Stimulated activated CD8-positive, alpha-beta memory T cell treated with anti-CD3 and anti-CD28 coated beads, Interleukin-12 subunit alpha, Interleukin-12 subunit beta, amount 100 ng/mL, for 24 hours (primary cell): ENCODE data around the gene RPUSD1.

Experiments used
- DNase-seq: peaks from one replicate; pipeline ENCODE4 v3.0.0-alpha.2; 2020; ENCODE audit errors: extremely low read depth

Gene RPUSD1

DNA sequence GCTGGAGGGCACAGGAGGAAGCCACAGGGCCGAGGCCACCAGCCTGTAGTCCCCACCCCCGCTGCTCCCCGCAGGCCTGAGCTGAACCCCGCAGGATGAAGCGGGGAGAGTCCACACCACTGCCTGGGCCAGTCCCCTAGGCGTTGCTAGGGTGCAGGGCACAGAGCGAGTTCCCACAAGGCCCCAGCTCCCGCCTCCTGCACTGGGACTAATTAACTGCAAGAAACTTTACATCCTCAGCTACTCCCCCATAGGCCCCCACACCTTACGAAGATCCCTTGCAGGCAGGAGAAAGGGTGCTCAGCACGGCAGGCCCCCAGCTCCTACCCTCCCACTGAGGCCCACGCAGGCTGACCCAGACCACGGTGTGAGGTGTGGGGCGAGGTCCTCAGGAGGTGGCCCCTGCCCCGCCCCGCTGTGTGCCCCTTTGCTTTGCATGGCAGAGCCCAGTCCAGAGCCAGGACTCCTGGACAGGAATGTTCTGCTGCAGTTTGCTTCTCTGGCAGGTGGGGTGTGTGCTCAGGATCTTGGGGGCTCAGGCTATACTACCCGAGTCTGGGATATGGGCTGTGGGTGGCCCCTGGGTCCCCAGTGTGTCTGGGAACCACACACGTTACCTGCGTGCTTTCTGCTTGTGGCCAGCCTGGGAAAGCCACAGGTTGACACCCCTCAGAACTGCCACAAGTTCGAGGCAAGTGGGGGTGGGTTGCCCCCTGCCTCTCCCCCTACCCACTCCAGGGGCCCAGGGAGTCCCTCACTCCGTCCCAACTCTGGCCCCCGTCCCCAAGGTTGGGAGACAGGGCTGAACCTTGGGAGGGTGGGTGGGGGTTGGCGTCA lies 11.1 kb upstream of the RPUSD1 start:
- DNase-seq: no peak

DNA sequence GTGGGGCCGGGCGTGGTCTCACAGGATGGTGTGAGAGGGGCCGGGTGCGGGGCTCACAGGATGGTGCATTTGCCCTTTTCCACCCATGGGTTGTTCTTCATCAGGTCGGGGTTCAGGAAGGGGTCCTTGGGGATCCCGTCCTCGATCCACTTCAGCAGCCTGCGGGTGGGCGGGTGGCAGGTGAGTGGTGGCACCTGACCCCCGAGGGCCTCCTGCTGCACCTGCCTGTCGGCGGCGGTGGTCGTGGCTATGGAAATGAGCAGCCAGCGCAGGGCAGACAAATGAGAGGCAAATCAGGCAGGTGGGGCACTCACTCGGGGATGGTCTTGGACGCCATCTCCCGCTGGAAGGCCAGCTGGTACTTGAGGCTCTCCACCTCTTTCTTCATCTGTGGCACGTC lies 10.5 kb upstream of the RPUSD1 start:
- no peak for DNase-seq

GRCh38 chr16:797686-798085 lies 9.5 kb upstream of the RPUSD1 start:
- no peak for DNase-seq

GRCh38 chr16:797120-797420 lies 8.9 kb upstream of the RPUSD1 start:
- DNase-seq: no peak

DNA sequence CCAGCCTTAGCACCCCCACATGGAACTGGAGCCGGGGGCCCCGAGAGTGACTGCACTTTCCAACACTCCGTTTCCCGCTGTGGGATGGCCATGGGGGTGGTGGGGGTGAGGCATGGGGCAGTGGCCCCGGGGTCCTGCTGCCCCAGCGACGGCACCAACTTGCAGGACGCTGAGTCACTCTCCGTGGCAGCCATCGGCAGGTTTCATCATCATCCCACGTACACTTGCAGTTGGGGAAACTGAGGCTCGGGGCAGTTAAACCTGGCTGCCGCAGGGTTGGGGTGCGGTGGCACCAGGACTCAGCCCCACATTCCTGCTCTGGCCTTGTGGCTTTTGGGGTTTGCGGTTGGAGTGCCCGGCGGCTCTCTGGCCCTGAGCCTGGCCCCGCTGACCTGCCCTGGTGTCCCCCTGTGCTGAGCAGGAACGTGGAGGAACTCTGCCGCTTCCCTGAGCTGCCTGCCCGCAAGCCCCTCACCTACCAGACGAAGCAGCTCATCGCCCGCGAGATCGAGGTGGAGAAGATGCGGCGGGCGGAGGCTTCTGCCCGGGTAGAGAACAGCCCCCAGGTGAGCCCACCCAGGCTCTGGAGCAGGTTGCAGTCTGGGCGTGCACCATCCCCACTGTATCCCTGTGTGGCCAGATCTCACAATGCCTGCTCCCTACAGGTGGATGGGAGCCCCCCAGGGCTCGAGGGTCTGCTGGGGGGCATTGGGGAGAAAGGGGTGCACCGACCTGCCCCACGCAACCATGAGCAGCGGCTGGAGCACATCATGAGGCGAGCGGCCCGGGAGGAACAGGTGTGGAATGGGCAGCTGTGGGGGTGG lies 8.3 kb upstream of the RPUSD1 start:
- DNase-seq: no peak

DNA sequence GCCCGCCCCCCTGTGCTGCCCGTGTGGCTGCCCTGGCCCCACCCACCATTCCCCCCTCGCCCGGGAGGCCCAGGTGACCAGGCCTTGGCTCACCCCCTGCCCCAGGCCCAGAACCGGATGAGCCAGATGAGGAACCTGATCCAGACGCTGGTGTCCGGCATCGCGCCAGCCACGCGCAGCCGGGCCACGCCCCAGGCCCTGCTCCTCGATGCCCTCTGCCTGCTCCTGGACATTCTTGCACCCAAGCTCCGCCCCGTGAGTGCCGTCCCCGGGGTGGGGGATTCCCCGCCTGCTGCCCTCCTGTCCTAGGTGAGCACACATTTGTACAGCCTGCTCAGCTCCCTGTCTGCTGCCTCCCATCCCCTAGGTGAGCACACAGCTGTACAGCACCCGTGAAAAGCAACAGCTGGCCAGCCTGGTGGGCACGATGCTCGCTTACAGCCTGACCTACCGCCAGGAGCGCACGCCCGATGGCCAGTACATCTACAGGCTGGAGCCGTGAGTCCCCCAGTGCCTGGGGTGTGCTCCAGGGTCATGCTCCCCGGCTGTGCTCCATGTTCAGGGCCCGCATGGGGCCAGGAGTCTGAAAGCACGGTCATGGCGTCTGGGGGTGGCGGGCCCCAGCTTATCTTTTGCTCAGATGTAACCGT lies 7.5 kb upstream of the RPUSD1 start:
- no peak for DNase-seq

DNA sequence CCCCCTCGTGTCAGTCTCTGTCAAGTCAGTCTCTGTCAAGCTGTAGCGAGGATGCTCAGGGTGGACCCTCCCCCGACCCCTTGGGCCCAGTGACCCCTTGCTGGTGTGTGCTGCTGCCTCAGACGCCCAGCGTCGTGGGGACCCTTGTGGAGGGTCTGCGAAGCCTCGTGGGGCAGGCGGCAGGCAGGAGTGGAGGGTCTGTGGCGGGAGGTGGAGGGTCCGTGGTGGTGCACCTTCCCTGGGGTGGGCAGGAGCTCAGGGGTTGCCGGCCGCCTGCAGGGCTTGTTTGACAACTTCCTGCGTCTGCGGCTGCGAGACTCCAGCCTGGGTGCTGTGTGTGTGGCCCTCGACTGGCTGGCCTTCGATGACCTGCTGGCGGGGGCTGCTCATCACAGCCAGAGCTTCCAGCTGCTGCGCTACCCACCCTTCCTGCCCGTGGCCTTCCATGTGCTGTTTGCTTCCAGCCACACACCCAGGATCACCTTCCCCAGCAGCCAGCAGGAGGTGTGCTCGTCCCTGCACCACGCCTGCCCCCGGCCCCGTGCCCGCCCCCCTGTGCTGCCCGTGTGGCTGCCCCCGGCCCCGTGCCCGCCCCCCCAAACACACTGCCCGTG lies 6.8 kb upstream of the RPUSD1 start:
- DNase-seq: no peak

DNA sequence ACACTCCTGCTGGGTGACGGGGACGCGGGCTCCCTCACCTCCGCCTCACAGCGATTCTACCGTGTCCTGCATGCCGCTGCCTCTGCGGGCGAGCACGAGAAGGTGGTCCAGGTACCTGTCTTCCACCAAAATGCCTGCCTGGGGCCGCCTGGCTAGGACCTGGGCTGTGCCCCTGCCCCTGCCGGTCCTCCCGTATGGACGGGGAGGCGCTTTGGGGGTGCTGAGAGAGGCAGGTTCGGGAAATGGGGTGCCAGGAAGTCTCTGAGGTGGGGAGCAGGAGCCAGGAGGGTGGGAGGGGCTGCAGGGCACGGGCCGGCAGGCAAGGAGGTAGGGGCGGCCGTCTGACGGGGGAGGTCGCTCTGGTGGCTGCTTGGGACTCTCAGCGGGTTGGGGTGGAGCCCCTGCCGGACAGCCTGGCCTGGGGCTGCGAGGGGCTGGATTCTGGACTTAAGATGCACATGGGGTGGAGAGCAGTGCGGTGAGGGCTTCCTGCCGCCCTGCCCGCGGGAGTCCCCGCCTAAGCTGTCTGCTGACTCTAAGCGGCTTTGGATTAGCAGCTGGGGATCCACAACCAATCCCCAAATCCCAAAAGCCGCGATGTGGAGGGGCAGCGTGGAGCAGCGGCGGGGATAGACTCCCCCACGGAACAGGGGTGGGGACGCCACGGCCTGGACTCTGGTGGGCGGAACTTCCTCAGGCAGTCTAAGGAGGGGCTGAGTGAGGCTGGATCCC lies 6.1 kb upstream of the RPUSD1 start:
- no peak for DNase-seq

- no peak for DNase-seq
Measured at GRCh38 chr16:793414-793813, 5.2 kb upstream of the RPUSD1 start.

- no peak for DNase-seq
Measured at GRCh38 chr16:792221-792995, 4.2 kb upstream of the RPUSD1 start.

GRCh38 chr16:791131-791530 lies 3.0 kb upstream of the RPUSD1 start:
- DNase-seq: no peak

- DNase-seq: no peak
Measured at GRCh38 chr16:790086-790485, 1.9 kb upstream of the RPUSD1 start.

DNA sequence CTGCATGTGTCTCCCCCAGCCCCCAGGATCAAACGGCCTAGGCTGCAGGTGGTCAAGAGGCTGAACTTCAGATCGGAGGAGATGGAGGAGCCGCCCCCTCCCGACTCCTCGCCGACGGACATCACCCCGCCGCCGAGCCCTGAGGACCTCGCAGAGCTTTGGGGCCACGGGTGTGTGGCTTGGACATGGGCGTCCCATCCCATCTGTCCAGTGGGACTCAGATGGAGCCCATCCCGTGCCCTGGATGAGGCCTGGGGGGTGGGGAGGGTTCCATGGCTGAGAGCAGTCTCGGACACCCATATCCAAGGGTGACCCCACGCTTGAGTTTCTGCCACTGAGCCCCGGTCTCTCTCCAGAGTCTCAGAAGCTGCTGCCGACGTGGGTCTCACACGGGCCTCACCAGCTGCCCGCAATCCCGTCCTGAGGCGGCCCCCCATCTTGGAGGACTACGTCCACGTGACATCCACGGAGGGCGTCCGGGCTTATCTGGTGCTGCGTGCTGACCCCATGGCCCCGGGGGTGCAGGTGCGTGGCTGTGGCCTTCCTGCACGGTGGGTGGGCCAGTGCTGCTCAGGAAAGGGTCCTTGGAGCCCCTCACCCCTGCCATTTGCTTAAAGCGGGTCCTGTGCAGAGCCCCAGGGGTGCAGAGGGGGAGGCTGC lies 1.1 kb upstream of the RPUSD1 start:
- no peak for DNase-seq

DNA sequence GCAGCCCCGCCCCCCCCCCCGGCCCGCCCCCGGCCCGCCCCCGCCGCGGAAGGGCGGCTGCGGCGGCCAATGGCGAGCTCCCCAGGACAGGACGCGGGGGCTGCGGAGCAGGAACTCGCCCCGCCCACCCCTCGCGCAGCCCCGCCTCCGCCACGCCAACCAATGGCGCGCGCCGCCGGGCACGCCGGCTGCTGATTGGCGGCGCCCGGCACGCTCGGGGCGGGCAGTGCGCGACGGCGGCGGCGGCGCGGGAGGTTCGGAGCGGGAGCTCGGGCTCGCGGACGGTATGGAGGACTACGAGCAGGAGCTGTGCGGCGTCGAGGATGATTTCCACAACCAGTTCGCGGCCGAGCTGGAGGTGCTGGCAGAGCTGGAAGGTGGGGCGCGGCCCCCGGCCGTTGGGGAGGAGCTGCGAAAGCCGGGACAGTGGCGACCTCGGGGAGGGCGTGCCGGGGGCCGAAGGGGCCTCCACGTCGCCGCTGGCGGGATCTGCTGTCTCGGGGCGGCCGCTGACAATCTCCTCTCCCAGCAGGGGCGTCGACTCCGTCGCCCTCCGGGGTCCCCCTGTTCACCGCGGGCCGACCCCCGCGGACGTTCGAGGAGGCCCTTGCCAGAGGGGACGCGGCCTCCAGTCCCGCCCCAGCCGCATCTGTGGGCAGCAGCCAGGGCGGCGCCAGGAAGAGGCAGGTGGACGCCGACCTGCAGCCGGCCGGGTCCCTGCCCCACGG lies 382 bp upstream of the RPUSD1 start, which contains the start of gene CHTF18:
CHTF18 (plus strand) TSS at position 222 of the 728 bp plus-strand sequence; CDS start at position 287, 65 bp downstream.
- DNase-seq: peak; percentile 81

GRCh38 chr16:787321-787966 lies 737 bp downstream of the RPUSD1 start:
- DNase-seq: no peak

- peak; percentile 44 for DNase-seq
Measured at GRCh38 chr16:785563-786535, 2.3 kb downstream of the RPUSD1 start.

DNA sequence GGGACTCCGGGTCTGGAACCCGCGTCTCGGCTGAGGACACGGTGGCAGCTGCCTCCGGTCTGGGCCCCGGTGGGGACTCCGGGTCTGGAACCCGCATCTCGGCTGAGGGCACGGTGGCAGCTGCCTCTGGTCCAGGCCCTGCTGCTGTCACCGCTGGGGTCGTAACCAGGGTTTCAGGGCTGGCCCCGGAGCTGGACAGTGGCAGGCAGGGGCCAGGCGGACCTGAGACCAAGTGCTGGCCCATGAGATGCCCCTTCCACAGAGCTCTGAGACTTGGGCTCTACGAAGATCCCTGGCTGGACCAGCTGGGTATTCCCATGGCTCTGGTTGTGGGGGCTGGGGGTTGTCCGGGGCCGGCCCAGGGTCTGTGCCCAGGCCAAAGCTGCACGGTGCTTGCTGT lies 3.8 kb downstream of the RPUSD1 start:
- DNase-seq: no peak
